Prostate gland (tissue), 2 donors: ENCODE measurements around the gene UHRF2.

Experiments
- CTCF ChIP-seq, 4 experiments: fragments of 200-600 bp in 2 of 4; fragments of 450-650 bp in 2 of 4; sonication (generic) in 2 of 4; IDR thresholded peaks; 1 replicate in 3 of 4; 2 replicates in 1 of 4; pipeline ENCODE4 v1.5.1; 2016 to 2019; ENCODE audit warnings: antibody characterized with exemption in 4 of 4, mild to moderate bottlenecking in 2 of 4, moderate library complexity in 2 of 4
- POLR2A ChIP-seq: fragments of 450-650 bp; IDR thresholded peaks from one replicate; pipeline ENCODE4 v1.6.1; 2016; ENCODE audit warnings: antibody characterized with exemption, mild to moderate bottlenecking
- POLR2AphosphoS5 ChIP-seq: sonication (generic); formaldehyde crosslinking; IDR thresholded peaks from one replicate; pipeline ENCODE4 v1.6.1; 2017; ENCODE audit warnings: antibody characterized with exemption

DNA sequence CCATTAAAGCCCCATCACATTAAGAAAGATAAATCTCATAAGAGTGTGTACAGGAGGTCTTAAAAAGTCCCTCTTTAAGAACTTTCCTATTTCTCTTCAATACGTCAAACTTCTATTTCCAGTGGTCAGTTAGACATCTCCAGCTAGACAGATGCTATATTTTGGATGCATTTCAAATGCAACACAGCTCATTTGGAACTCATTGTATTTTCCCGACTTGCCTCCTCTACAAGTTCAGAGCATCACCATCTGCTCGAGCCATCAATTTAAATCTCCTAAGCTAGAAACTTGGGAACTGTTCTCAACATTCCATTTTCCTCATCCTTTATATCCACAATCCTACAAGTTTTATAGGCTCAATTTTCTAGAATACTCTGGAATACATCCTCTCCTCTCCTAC is 3.2 kb upstream of the UHRF2 start:
- TF ChIP-seq CTCF (IDR thresholded peaks at IDR 0.05) (no peak), POLR2AphosphoS5 (no peak), POLR2A (no peak)
